H1 (cell line): ENCODE results near the gene CUX1. TPM values are rescaled to one million over a fixed set of nuclear protein-coding genes. Genes with fewer than 3 reads are reported as not detected.

Source experiments
- CTCF ChIA-PET: fragments of 300-600 bp; sonication (Branson Sonifier 250); formaldehyde crosslinking; loops from one replicate; lab custom pipeline; 2021; ENCODE audit not compliant: partially characterized antibody; lab: Charles Lee
- POLR2A ChIA-PET: fragments of 300-600 bp; sonication (Branson Sonifier 250); formaldehyde crosslinking; loops from one replicate; lab custom pipeline; 2021; ENCODE audit warnings: inconsistent platforms; ENCODE audit not compliant: partially characterized antibody; lab: Charles Lee
- DNase-seq, 2 experiments: peaks; one replicate each; pipeline versions ENCODE4 v3.0.0 to v3.0.0-alpha.2; 2010 to 2022; ENCODE audit warnings: low spot score in 2 of 2, low read depth in 1 of 2, mixed read lengths in 1 of 2
- FAIRE-seq: peaks from 2 replicates; lab custom pipeline; 2011; peaks lifted over from hg19 to GRCh38; lab: Jason Lieb, UNC
- H2AFZ ChIP-seq: 2 replicates; pipeline ENCODE4 v1.8.1; 2012; ENCODE audit warnings: low read length, inconsistent platforms
- H2AK5ac ChIP-seq: 2 replicates; pipeline ENCODE4 v1.6.1; 2013; ENCODE audit warnings: low read depth, low read length
- H2BK120ac ChIP-seq: replicated peaks from 2 replicates; pipeline ENCODE3; 2013; ENCODE audit warnings: low read depth, low read length, inconsistent platforms
- H2BK12ac ChIP-seq: 2 replicates; pipeline ENCODE4 v1.6.1; 2013; ENCODE audit warnings: low read depth, low read length
- H2BK15ac ChIP-seq: 2 replicates; pipeline ENCODE4 v1.6.1; 2013; ENCODE audit warnings: low read length
- H2BK20ac ChIP-seq: 2 replicates; pipeline ENCODE4 v1.6.1; 2013; ENCODE audit warnings: low read length
- H2BK5ac ChIP-seq: 2 replicates; pipeline ENCODE4 v1.6.1; 2013; ENCODE audit warnings: low read depth, low read length
- H3K14ac ChIP-seq: 2 replicates; pipeline ENCODE4 v1.6.1; 2013; ENCODE audit warnings: inconsistent platforms; ENCODE audit not compliant: insufficient read length
- H3K18ac ChIP-seq: 2 replicates; pipeline ENCODE4 v1.6.1; 2013; ENCODE audit warnings: low read length; ENCODE audit errors: extremely low read depth
- H3K23ac ChIP-seq: 2 replicates; pipeline ENCODE4 v1.6.1; 2013; ENCODE audit warnings: inconsistent platforms; ENCODE audit not compliant: insufficient read length
- H3K23me2 ChIP-seq: 2 replicates; pipeline ENCODE4 v1.6.1; 2013; ENCODE audit warnings: low read depth, low read length
- H3K27ac ChIP-seq: 2 replicates; pipeline ENCODE4 v1.6.1; 2011; ENCODE audit warnings: low read depth, low read length, inconsistent platforms
- H3K27me3 ChIP-seq, 4 experiments: replicated peaks in 1 of 4; 1 replicate in 1 of 4; 2 replicates in 3 of 4; pipeline versions ENCODE4 v1.6.1 to v1.8.1; 2011 to 2013; ENCODE audit warnings: low read length in 3 of 4, mild to moderate bottlenecking in 3 of 4, inconsistent platforms in 2 of 4, mixed read lengths in 2 of 4, moderate library complexity in 1 of 4; ENCODE audit not compliant: control insufficient read depth in 3 of 4, insufficient read depth in 3 of 4; ENCODE audit errors: extremely low read depth in 1 of 4
- H3K36me3 ChIP-seq, 4 experiments: 2 replicates each; pipeline versions ENCODE4 v1.6.1 to v1.8.1; 2011 to 2013; ENCODE audit warnings: mild to moderate bottlenecking in 4 of 4, low read length in 3 of 4, moderate library complexity in 2 of 4, control low read depth in 1 of 4, inconsistent platforms in 1 of 4; ENCODE audit not compliant: insufficient read depth in 4 of 4, control insufficient read depth in 2 of 4
- H3K4ac ChIP-seq: replicated peaks from 2 replicates; pipeline ENCODE3; 2013; ENCODE audit warnings: low read length, low read depth, mixed read lengths, inconsistent platforms; ENCODE audit not compliant: insufficient read length
- H3K4me1 ChIP-seq, 4 experiments: replicated peaks in 1 of 4; 1 replicate in 1 of 4; 2 replicates in 3 of 4; pipeline versions ENCODE4 v1.6.1 to v1.8.1; 2011 to 2013; ENCODE audit warnings: low read length in 3 of 4, inconsistent platforms in 2 of 4, mixed read lengths in 1 of 4; ENCODE audit not compliant: insufficient read depth in 4 of 4, control insufficient read depth in 3 of 4
- H3K4me2 ChIP-seq, 2 experiments: 2 replicates each; pipeline versions ENCODE4 v1.6.1 to v1.8.1; 2011 to 2013; ENCODE audit warnings: low read depth in 2 of 2, low read length in 2 of 2, control low read depth in 1 of 2, inconsistent platforms in 1 of 2, mild to moderate bottlenecking in 1 of 2; ENCODE audit not compliant: insufficient read depth in 1 of 2
- H3K4me3 ChIP-seq, 4 experiments: fragments of 200-600, 300-600 bp in 1 of 4; sonication (generic), shearing (Covaris generic), sonication (Bioruptor Twin) in 1 of 4; 2 replicates each; pipeline versions ENCODE4 v1.5.1 to v1.8.1; 2011 to 2016; ENCODE audit warnings: low read length in 4 of 4, low read depth in 3 of 4, control low read depth in 2 of 4, inconsistent platforms in 2 of 4, mild to moderate bottlenecking in 2 of 4, mixed read lengths in 1 of 4, moderate library complexity in 1 of 4; ENCODE audit not compliant: insufficient read depth in 2 of 4; ENCODE audit errors: extremely low read depth in 1 of 4
- H3K56ac ChIP-seq: replicated peaks from 2 replicates; pipeline ENCODE3; 2013; ENCODE audit warnings: low read depth, mild to moderate bottlenecking, mixed read lengths, low read length, inconsistent platforms; ENCODE audit not compliant: insufficient read length
- H3K79me1 ChIP-seq: 2 replicates; pipeline ENCODE4 v1.6.1; 2013; ENCODE audit warnings: low read depth, low read length, control low read depth
- H3K79me2 ChIP-seq, 2 experiments: 2 replicates each; pipeline versions ENCODE4 v1.6.1 to v1.8.1; 2012 to 2013; ENCODE audit warnings: low read length in 2 of 2, mild to moderate bottlenecking in 2 of 2, inconsistent platforms in 1 of 2; ENCODE audit not compliant: insufficient read depth in 2 of 2, control insufficient read depth in 1 of 2
- H3K9ac ChIP-seq, 4 experiments: replicated peaks in 1 of 4; 1 replicate in 1 of 4; 2 replicates in 3 of 4; pipeline versions ENCODE4 v1.6.1 to v1.8.1; 2011 to 2013; ENCODE audit warnings: low read depth in 3 of 4, low read length in 3 of 4, control low read depth in 2 of 4, mild to moderate bottlenecking in 2 of 4, moderate library complexity in 2 of 4, inconsistent platforms in 1 of 4; ENCODE audit errors: extremely low read depth in 1 of 4
- H3K9me3 ChIP-seq, 2 experiments: 2 replicates each; pipeline versions ENCODE4 v1.6.1 to v1.8.1; 2012 to 2013; ENCODE audit warnings: mild to moderate bottlenecking in 2 of 2, moderate library complexity in 2 of 2, control low read depth in 1 of 2, inconsistent platforms in 1 of 2, low read depth in 1 of 2, low read length in 1 of 2, mixed read lengths in 1 of 2; ENCODE audit not compliant: insufficient read depth in 2 of 2
- H4K20me1 ChIP-seq, 2 experiments: replicated peaks in 1 of 2; 2 replicates each; pipeline versions ENCODE3 to v1.8.1; 2011 to 2013; ENCODE audit warnings: inconsistent platforms in 2 of 2, low read length in 2 of 2, mild to moderate bottlenecking in 1 of 2; ENCODE audit not compliant: insufficient read depth in 2 of 2, control insufficient read depth in 1 of 2
- H4K5ac ChIP-seq: 2 replicates; pipeline ENCODE4 v1.6.1; 2013; ENCODE audit warnings: low read length, low read depth, mixed read lengths, inconsistent platforms; ENCODE audit not compliant: insufficient read length
- H4K8ac ChIP-seq: 2 replicates; pipeline ENCODE4 v1.8.0; 2013; ENCODE audit warnings: mild to moderate bottlenecking, moderate library complexity, low read length, inconsistent platforms; ENCODE audit not compliant: insufficient read depth; ENCODE audit errors: extremely low read depth
- H4K91ac ChIP-seq: replicated peaks from 2 replicates; pipeline ENCODE3; 2013; ENCODE audit warnings: low read length, mixed read lengths, inconsistent platforms; ENCODE audit not compliant: insufficient read length
- BRCA1 ChIP-seq: IDR thresholded peaks from 2 replicates; pipeline ENCODE4 v1.6.1; 2012; ENCODE audit warnings: low read depth, low read length, improper control_type of control experiment
- KDM1A ChIP-seq: fragments of 200-600, 300-600 bp; sonication (generic); IDR thresholded peaks from 2 replicates; pipeline ENCODE4 v1.7.1; 2016; ENCODE audit warnings: mild to moderate bottlenecking, low read length, borderline replicate concordance
- POLR2AphosphoS5 ChIP-seq: IDR thresholded peaks from 2 replicates; pipeline ENCODE4 v1.6.1; 2011; ENCODE audit warnings: low read depth, low read length
- RAD21 ChIP-seq, 2 experiments: IDR thresholded peaks in 1 of 2; conservative IDR thresholded peaks in 1 of 2; 2 replicates each; pipeline ENCODE4 v1.6.1; 2011; ENCODE audit warnings: low read depth in 2 of 2, low read length in 2 of 2, improper control_type of control experiment in 1 of 2, inconsistent platforms in 1 of 2, mild to moderate bottlenecking in 1 of 2, moderate library complexity in 1 of 2
- RFX5 ChIP-seq: IDR thresholded peaks from 2 replicates; pipeline ENCODE4 v1.6.1; 2011; ENCODE audit warnings: low read depth, low read length, improper control_type of control experiment, borderline replicate concordance
- RNF2 ChIP-seq: fragments of 200-900, 300-1000 bp; sonication (generic); IDR thresholded peaks from 2 replicates; pipeline ENCODE4 v1.7.1; 2016; ENCODE audit warnings: borderline replicate concordance, low read depth, mild to moderate bottlenecking, antibody characterized with exemption, low read length; ENCODE audit not compliant: poor library complexity, severe bottlenecking; ENCODE audit errors: missing control alignments
- RXRA ChIP-seq: IDR thresholded peaks from 2 replicates; pipeline ENCODE4 v1.6.1; 2011; ENCODE audit warnings: low read depth, mild to moderate bottlenecking, low read length, moderate library complexity; ENCODE audit not compliant: insufficient read depth
- WGBS, 2 experiments: shearing (Covaris generic) in 1 of 2; methylation state at CpG; one replicate each; pipeline versions ENCODE4 v1.1.6 to v1.1.7; 2013 to 2015; ENCODE audit warnings: low lambda C conversion rate in 2 of 2, mixed read lengths in 2 of 2, inconsistent platforms in 1 of 2, low coverage in 1 of 2, missing lambda C conversion rate in 1 of 2; ENCODE audit not compliant: insufficient replicate concordance in 2 of 2, insufficient coverage in 1 of 2, insufficient read length in 1 of 2; ENCODE audit errors: extremely low coverage in 1 of 2, missing lambda C conversion rate in 1 of 2; 5-methylcytosine and 5-hydroxymethylcytosine counted together
- polyA plus RNA-seq, 7 experiments: library from polyadenylated mRNA; depleted of rRNA in 3 of 7; stranded (reverse) in 5 of 7; unstranded in 2 of 7; fragments of >200 nt in 5 of 7; fragments of 200-250 nt in 2 of 7; gene quantifications; 1 replicate in 5 of 7; 2 replicates in 1 of 7; 4 replicates in 1 of 7; pipeline versions ENCODE4 v1.2.1 to v1.2.3, GENCODE V29; 2011 to 2013; ENCODE audit warnings: missing spikeins in 2 of 7, mixed read lengths in 2 of 7
- total RNA-seq: library from RNA; stranded (reverse); fragmentation: NEBNext Ultra II Directional; extraction: Animal tissue kit (Norgen Biotek cat#: 25700); gene quantifications from 2 replicates; pipeline ENCODE4 v1.2.1, GENCODE V29; 2021
- TF ChIP-seq, protein P1 (sequence below): IDR thresholded peaks from 2 replicates; pipeline ENCODE4 v1.6.1; 2012; ENCODE audit warnings: low read length, inconsistent platforms

The CUX1 gene
- total and polyA plus RNA-seq, 2 of the 8 experiments (the other 6 are each of a cell fraction or from before 2014, with no cell fraction given): 21.6 to 65.9 TPM

DNA sequence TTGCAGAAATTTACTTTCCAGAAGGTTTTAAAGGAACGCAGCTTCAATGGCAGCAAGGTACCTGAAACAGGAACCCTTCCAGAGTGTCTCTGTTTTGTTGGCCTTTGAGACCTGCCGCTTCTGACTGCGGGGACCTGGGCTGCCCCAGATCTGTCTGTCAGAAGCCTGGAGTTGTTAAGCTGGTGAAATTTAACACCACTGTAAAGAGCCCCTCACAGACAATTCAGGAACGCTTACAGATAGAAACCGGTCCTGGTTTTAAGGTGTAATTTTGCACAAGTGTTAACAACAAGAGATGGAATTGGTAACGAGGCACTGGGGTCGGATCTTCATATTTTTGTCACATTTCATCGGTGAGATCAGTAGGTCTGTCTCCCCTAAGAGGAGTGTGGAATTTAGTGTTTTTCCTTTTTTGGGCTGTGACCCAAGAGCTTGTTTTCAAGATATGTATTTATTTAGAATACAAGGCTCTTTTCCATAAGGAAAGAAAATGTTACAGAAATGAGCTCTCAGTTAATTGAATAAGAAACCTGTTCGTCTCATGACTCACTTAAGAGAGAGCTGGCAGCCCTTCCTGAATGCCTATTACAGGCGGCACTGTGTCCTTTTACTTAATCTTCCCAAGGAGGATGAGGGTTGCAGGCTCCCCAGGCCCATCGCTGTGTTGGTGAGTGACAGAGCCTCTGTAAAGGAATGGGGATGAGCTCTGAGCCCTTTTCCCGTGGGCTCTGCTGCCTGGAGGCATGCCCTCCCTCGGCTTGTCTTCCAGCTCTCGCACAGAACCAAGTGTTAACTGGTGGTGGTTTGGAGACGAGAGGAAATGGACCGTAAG, 168.7 kb downstream of the CUX1 start:
- 62% methylated on average over 16 of the region's 16 CpGs; no CpG with 5 or more reads in 1 of the 2 experiments for WGBS, 2 experiments
- H3K56ac ChIP-seq: no peak overlapping the region
- ChIA-PET POLR2A (interaction anchor here (1.0 to 2.0 kb wide), 2 partner anchors 8 to 9 kb away, joined by 3 to 6 read pairs; no protein-coding TSS in a partner anchor), CTCF (interaction anchor here (0.6 to 2.2 kb wide), 14 partner anchors 8 to 464 kb away, joined by 3 to 6 read pairs (median 4); no protein-coding TSS in a partner anchor)
- H2BK120ac ChIP-seq: no peak overlapping the region
- H4K20me1 ChIP-seq: peaks cover 10% of the 10 kb centered on the region in 2 experiments
- DNase-seq: no peak
- peaks cover 8 to 22% (median 15%) of the 10 kb centered on the region in 4 experiments for H3K4me1 ChIP-seq
- H3K23ac ChIP-seq: no peak overlapping the region
- H2BK12ac ChIP-seq: peak overlapping the region; percentile 68; the same call in 1 of the 2 replicates
- H3K9ac ChIP-seq: no peak overlapping the region
- no peak overlapping the region for H2AFZ ChIP-seq
- H2BK20ac ChIP-seq: no peak overlapping the region
- no peak overlapping the region for H3K14ac ChIP-seq
- H3K4ac ChIP-seq: no peak overlapping the region
- no peak for FAIRE-seq
- peaks cover 0 to 44% of the 10 kb centered on the region in 2 experiments; a peak in 2 of 4 replicates for H3K79me2 ChIP-seq
- H3K27me3 ChIP-seq: no peaks in the 10 kb centered on the region
- H3K4me3 ChIP-seq: no peak overlapping the region
- 0 out of 4 replicates have a peak, but pooled peaks cover 0 to 4% of the 10 kb centered on the region in 2 experiments for H3K9me3 ChIP-seq
- H4K8ac ChIP-seq: no peak overlapping the region
- H3K18ac ChIP-seq: peak overlapping the region; percentile 38; the same call in 1 of the 2 replicates
- H4K91ac ChIP-seq: no peak overlapping the region
- no peak overlapping the region; the same call in none of the 2 replicates for H2BK15ac ChIP-seq
- peak overlapping the region; percentile 91; the same call in 1 of the 2 replicates for H2BK5ac ChIP-seq
- H3K23me2 ChIP-seq: no peaks in the 10 kb centered on the region
- H3K4me2 ChIP-seq: peak overlapping the region; percentile 18 to 23; a peak in 1 of 4 replicates
- peak overlapping the region; percentile 68 for H2AK5ac ChIP-seq
- peaks cover 9% of the 10 kb centered on the region for H3K79me1 ChIP-seq
- no peaks in the 10 kb centered on the region; a peak in 1 of 8 replicates for H3K36me3 ChIP-seq
- no peak overlapping the region for H3K27ac ChIP-seq
- no peak overlapping the region for H4K5ac ChIP-seq
- TF ChIP-seq RAD21 (IDR thresholded peaks at IDR 0.05 in 1 of 2, conservative IDR thresholded peaks at IDR 0.05 in 1 of 2; ENCODE audit: low read depth in 2 of 2, low read length in 2 of 2) (no peak), POLR2AphosphoS5 (no peak), RXRA (no peak), BRCA1 (no peak), RNF2 (no peak), KDM1A (no peak), RFX5 (no peak)
- TF ChIP-seq, protein P1, sequence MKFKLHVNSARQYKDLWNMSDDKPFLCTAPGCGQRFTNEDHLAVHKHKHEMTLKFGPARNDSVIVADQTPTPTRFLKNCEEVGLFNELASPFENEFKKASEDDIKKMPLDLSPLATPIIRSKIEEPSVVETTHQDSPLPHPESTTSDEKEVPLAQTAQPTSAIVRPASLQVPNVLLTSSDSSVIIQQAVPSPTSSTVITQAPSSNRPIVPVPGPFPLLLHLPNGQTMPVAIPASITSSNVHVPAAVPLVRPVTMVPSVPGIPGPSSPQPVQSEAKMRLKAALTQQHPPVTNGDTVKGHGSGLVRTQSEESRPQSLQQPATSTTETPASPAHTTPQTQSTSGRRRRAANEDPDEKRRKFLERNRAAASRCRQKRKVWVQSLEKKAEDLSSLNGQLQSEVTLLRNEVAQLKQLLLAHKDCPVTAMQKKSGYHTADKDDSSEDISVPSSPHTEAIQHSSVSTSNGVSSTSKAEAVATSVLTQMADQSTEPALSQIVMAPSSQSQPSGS: no peak
